Smooth muscle cell (in vitro differentiated cells): ENCODE data around the gene KCNC4. TPM values are rescaled to one million over a fixed set of nuclear protein-coding genes. Genes with fewer than 3 reads are reported as not detected.

ENCODE experiments used
- DNase-seq: peaks from one replicate; lab custom pipeline; 2025; ENCODE audit not compliant: unreplicated experiment; lab: John Stamatoyannopoulos, UW
- H2AFZ ChIP-seq: fragments of 200-600 bp; sonication (generic); 2 replicates; pipeline ENCODE4 v1.6.0; 2016; ENCODE audit warnings: antibody characterized with exemption, low read depth, mild to moderate bottlenecking
- H3F3A ChIP-seq: fragments of 200-600 bp; sonication (generic); 2 replicates; pipeline ENCODE4 v1.6.0; 2017; ENCODE audit warnings: antibody characterized with exemption, low read depth
- H3K27ac ChIP-seq: fragments of 200-600 bp; sonication (generic); 2 replicates; pipeline ENCODE4 v1.5.1; 2016; ENCODE audit warnings: low read depth, mild to moderate bottlenecking
- H3K27me3 ChIP-seq: fragments of 200-600 bp; sonication (generic); 2 replicates; pipeline ENCODE4 v1.6.1; 2016; ENCODE audit warnings: low read depth, mild to moderate bottlenecking
- H3K36me3 ChIP-seq: fragments of 200-600 bp; sonication (generic); 2 replicates; pipeline ENCODE4 v1.5.1; 2016; ENCODE audit warnings: low read depth
- H3K4me1 ChIP-seq: fragments of 200-600 bp; sonication (generic); 2 replicates; pipeline ENCODE4 v1.5.1; 2016; ENCODE audit warnings: low read depth
- H3K4me2 ChIP-seq: fragments of 200-600 bp; sonication (generic); 2 replicates; pipeline ENCODE4 v1.6.0; 2016; ENCODE audit warnings: mild to moderate bottlenecking
- H3K4me3 ChIP-seq: fragments of 200-600 bp; sonication (generic); 2 replicates; pipeline ENCODE4 v1.5.1; 2016; ENCODE audit warnings: mild to moderate bottlenecking
- H3K79me2 ChIP-seq: fragments of 200-600 bp; sonication (generic); 2 replicates; pipeline ENCODE4 v1.6.0; 2016; ENCODE audit warnings: low read depth, mild to moderate bottlenecking
- H3K9ac ChIP-seq: fragments of 200-600 bp; sonication (generic); 2 replicates; pipeline ENCODE4 v1.6.0; 2016; ENCODE audit warnings: low read depth
- H3K9me3 ChIP-seq: fragments of 200-600 bp; sonication (generic); replicated peaks from 2 replicates; pipeline ENCODE4 v1.5.1; 2016; ENCODE audit warnings: low read depth
- H4K20me1 ChIP-seq: fragments of 200-600 bp; sonication (generic); 2 replicates; pipeline ENCODE4 v1.6.0; 2016; ENCODE audit warnings: low read depth
- WGBS: methylation state at CpG from one replicate; pipeline ENCODE4 v1.1.7; 2016; ENCODE audit warnings: low lambda C conversion rate; 5-methylcytosine and 5-hydroxymethylcytosine counted together
- polyA plus RNA-seq: library from polyadenylated mRNA; unstranded; fragments of >200 nt; fragmentation: Nextera tagmentation; extraction: Ambion mirVana; gene quantifications from 2 replicates; pipeline ENCODE4 v1.2.1, GENCODE V29; 2016
- total RNA-seq: library from RNA; depleted of rRNA; stranded (reverse); fragments of >200 nt; gene quantifications from 2 replicates; pipeline ENCODE4 v1.2.3, GENCODE V29; 2014
- TF ChIP-seq, protein P1 (sequence below): fragments of 200-600 bp; sonication (generic); IDR thresholded peaks from 2 replicates; pipeline ENCODE4 v1.5.1; 2017; ENCODE audit warnings: borderline replicate concordance, mild to moderate bottlenecking, antibody characterized with exemption; ENCODE audit not compliant: insufficient read depth, poor library complexity, severe bottlenecking

KCNC4 gene
- total and polyA plus RNA-seq, 2 experiments from 2014 or later: 2.0 to 6.0 TPM

DNA sequence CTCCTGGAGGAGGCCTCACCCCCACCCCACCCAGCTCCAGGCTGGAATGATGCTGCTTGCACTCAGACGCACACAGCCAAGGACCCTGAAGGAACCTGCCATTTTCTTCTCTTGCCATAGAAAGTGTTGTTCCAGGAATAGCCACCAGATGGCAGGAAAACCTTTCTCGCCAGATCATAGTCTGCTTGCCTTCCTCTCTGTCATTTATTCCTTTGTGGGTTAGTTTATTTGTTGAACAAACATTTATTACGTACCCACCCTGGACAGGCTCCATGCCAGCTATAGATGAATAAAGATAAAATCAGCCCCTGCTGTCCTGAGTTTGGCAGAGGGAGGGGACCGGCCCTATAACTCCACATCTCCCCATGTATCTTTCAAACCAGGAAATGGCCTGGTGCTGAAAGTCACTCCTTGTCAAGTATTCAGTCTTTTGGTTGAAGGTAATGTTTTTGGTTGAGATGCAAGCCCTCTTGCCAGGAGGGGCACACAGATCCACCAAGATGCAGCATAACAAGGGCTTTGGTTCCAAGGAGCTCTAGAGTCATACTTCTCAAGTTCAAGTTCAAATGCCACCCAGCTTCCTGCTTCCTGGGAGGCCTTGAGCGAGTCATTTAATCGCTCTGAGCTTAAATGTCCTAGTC lies 7.0 kb upstream of the KCNC4 start:
- no peaks in the 10 kb centered on the region for H3K36me3 ChIP-seq
- no peaks in the 10 kb centered on the region for H3F3A ChIP-seq
- H3K4me3 ChIP-seq: no peak overlapping the region
- H3K79me2 ChIP-seq: no peaks in the 10 kb centered on the region
- TF ChIP-seq, protein P1, sequence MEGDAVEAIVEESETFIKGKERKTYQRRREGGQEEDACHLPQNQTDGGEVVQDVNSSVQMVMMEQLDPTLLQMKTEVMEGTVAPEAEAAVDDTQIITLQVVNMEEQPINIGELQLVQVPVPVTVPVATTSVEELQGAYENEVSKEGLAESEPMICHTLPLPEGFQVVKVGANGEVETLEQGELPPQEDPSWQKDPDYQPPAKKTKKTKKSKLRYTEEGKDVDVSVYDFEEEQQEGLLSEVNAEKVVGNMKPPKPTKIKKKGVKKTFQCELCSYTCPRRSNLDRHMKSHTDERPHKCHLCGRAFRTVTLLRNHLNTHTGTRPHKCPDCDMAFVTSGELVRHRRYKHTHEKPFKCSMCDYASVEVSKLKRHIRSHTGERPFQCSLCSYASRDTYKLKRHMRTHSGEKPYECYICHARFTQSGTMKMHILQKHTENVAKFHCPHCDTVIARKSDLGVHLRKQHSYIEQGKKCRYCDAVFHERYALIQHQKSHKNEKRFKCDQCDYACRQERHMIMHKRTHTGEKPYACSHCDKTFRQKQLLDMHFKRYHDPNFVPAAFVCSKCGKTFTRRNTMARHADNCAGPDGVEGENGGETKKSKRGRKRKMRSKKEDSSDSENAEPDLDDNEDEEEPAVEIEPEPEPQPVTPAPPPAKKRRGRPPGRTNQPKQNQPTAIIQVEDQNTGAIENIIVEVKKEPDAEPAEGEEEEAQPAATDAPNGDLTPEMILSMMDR: peak; percentile 83
- H3K27ac ChIP-seq: no peak overlapping the region
- H3K9ac ChIP-seq: no peak overlapping the region
- H2AFZ ChIP-seq: peak overlapping the region; percentile 44
- no peak for DNase-seq
- no peaks in the 10 kb centered on the region for H3K27me3 ChIP-seq
- H3K4me2 ChIP-seq: peak overlapping the region; percentile 33
- H3K9me3 ChIP-seq: no peaks in the 10 kb centered on the region
- no peaks in the 10 kb centered on the region for H4K20me1 ChIP-seq
- WGBS: 22% methylated on average over 6 of the region's 6 CpGs
- no peaks in the 10 kb centered on the region for H3K4me1 ChIP-seq

DNA sequence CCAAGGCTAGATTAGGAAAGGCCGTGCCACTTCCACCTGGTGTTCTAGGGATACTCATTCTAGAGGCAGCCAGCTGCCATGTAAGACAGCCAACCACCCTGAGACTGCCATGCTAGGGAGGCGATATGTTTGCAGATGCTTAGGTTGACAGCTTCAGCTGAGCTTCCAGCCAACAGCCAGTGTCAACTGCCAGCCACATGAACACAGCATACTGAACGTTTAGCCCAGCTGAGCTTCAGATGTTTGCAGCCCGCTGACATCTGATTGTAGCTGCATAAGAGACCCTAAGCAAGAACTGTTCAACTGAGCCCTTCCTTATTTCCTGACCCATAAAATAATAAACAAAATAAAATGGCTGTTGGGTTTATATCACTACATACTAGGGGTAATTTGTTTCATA lies 5.0 kb upstream of the KCNC4 start:
- Histone ChIP-seq H3F3A (peaks cover 7% of the 10 kb centered on the region), H3K4me3 (no peak overlapping the region), H4K20me1 (no peaks in the 10 kb centered on the region), H3K9ac (no peak overlapping the region), H2AFZ (no peak overlapping the region), H3K36me3 (no peaks in the 10 kb centered on the region), H3K27ac (no peak overlapping the region), H3K4me1 (peaks cover 8% of the 10 kb centered on the region), H3K4me2 (no peak overlapping the region), H3K27me3 (no peaks in the 10 kb centered on the region), H3K9me3 (no peaks in the 10 kb centered on the region), H3K79me2 (no peaks in the 10 kb centered on the region)
- TF ChIP-seq, protein P1: no peak
- no peak for DNase-seq
- 87% methylated on average over 4 of the region's 4 CpGs for WGBS

DNA sequence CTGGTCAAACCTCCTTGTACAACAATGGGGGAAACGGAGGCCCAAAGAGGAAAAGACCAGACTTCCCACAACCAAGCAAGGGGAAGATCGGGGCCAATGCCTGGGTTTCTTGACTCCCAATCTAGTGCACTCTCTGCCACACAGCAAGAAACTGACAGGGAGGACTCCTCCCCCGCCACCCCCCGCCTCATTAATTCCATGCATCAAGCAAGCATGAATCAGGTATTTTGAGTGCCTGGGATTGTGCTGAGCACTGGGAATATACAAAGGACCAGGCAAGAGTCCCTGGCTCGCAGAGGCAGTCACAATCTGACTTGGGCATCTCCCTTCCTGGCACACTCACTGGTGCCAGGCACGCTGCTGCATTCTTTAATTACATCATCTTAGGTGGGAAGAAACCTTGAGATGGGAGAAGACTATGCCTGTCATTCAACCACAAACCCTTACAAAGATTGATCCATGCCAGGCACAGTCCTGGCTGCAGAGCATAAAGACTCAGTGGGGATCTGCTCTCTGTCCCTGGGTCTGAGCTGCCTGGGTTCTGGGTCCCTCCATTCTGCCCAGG lies 4.4 kb upstream of the KCNC4 start:
- no peaks in the 10 kb centered on the region for H4K20me1 ChIP-seq
- H3K4me2 ChIP-seq: no peak overlapping the region
- H2AFZ ChIP-seq: no peak overlapping the region
- DNase-seq: no peak
- H3K79me2 ChIP-seq: no peaks in the 10 kb centered on the region
- TF ChIP-seq, protein P1: no peak
- no peak overlapping the region for H3K9ac ChIP-seq
- H3K27me3 ChIP-seq: no peaks in the 10 kb centered on the region
- no peak overlapping the region for H3K4me3 ChIP-seq
- 93% methylated on average over 6 of the region's 6 CpGs for WGBS
- no peak overlapping the region for H3K27ac ChIP-seq
- H3F3A ChIP-seq: peaks cover 7% of the 10 kb centered on the region
- H3K36me3 ChIP-seq: no peaks in the 10 kb centered on the region
- H3K9me3 ChIP-seq: no peaks in the 10 kb centered on the region
- H3K4me1 ChIP-seq: peaks cover 9% of the 10 kb centered on the region

DNA sequence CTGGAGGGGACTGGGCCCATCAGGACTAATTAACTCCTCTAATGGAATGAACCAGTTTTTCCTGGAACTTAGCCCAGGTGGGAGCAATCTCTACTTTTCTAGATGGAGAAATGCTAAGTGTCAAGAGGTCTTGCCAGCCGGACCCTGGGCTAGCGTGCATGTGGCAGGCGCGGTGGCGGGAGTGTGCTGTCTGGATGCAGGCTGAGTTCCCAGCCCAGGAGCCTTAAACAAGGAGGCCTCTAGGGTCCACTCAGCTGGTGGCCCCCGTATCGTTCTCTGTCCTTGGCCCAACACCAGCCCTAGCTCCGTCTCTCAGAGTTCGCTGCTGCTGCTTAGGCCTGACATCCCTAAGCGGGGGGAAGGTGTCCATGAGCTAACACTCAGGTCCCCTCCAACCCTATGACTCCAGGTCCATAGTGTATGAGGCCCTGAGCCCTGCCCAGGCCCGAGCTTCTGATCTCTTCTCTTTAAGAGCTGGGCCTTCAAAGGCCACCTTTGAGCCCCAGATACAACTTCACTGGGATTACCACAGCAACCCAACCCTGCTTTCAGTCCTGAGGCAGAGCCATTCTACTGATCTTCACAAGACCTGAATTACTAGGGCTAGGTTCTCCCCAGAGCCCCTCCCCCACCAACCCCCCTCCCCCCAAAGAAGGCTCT lies 3.7 kb upstream of the KCNC4 start:
- no peak overlapping the region for H3K27ac ChIP-seq
- peaks cover 15% of the 10 kb centered on the region for H3K4me1 ChIP-seq
- WGBS: 94% methylated on average over 11 of the region's 11 CpGs
- H3K36me3 ChIP-seq: no peaks in the 10 kb centered on the region
- no peak overlapping the region for H3K9ac ChIP-seq
- H3K4me2 ChIP-seq: no peak overlapping the region
- H3K27me3 ChIP-seq: peaks cover 7% of the 10 kb centered on the region
- no peak for DNase-seq
- H2AFZ ChIP-seq: no peak overlapping the region
- H3K9me3 ChIP-seq: no peaks in the 10 kb centered on the region
- no peaks in the 10 kb centered on the region for H3K79me2 ChIP-seq
- TF ChIP-seq, protein P1: no peak
- no peaks in the 10 kb centered on the region for H4K20me1 ChIP-seq
- H3K4me3 ChIP-seq: no peak overlapping the region
- peaks cover 7% of the 10 kb centered on the region for H3F3A ChIP-seq
